Lower lobe of right lung (tissue), 2 donors: ENCODE results near the gene ANO8. TPM values are rescaled to one million over a fixed set of nuclear protein-coding genes. Genes with fewer than 3 reads are reported as not detected.
"Not testable (repeated sequence)": the region's sequence is repeated elsewhere in the genome, so short reads cannot be mapped to it uniquely, and the experiment has no call there.

Experiments
- ATAC-seq, 2 donors: fragments of 200-7000 bp; cut with Tn5 transposase; one replicate each; pipeline ENCODE4 v1.9.1; 2020 to 2022; ENCODE audit warnings: mild to moderate bottlenecking in 2 of 2, moderate library complexity in 2 of 2
- DNase-seq: peaks from one replicate; pipeline ENCODE4 v3.0.0-alpha.2; 2020
- H3K27ac ChIP-seq: fragments of 200-600 bp; one replicate; pipeline ENCODE4 v1.8.0; 2022
- H3K27me3 ChIP-seq: fragments of 200-600 bp; one replicate; pipeline ENCODE4 v1.8.0; 2022; ENCODE audit warnings: low read depth
- H3K36me3 ChIP-seq: fragments of 200-600 bp; one replicate; pipeline ENCODE4 v1.8.0; 2022; ENCODE audit warnings: mild to moderate bottlenecking
- H3K4me1 ChIP-seq: fragments of 200-600 bp; one replicate; pipeline ENCODE4 v1.8.0; 2022
- H3K4me3 ChIP-seq: fragments of 200-600 bp; one replicate; pipeline ENCODE4 v1.8.0; 2022; ENCODE audit warnings: mild to moderate bottlenecking
- H3K9me3 ChIP-seq: fragments of 200-600 bp; one replicate; pipeline ENCODE4 v1.8.0; 2022
- intact Hi-C: fragments of 100-400 bp; cut with DNase I; formaldehyde crosslinking; loops from one replicate; pipeline ENCODE4 v1.11.0; 2022
- total RNA-seq: library from RNA; stranded (reverse); fragmentation: NEBNext Ultra II Directional; extraction: Animal tissue kit (Norgen Biotek cat#: 25700); gene quantifications from one replicate; pipeline ENCODE4 v1.2.1, GENCODE V29; 2021
- TF ChIP-seq, protein P1 (sequence below): fragments of 200-600 bp; IDR thresholded peaks from one replicate; pipeline ENCODE4 v1.8.0; 2022; ENCODE audit warnings: antibody characterized with exemption, mild to moderate bottlenecking
- donor health status: DM: no; HTN: yes; CAD: no; lungs with severe emphysema.

The ANO8 gene
- total RNA-seq, 1 donor from 2014 or later: 16.6 TPM

DNA sequence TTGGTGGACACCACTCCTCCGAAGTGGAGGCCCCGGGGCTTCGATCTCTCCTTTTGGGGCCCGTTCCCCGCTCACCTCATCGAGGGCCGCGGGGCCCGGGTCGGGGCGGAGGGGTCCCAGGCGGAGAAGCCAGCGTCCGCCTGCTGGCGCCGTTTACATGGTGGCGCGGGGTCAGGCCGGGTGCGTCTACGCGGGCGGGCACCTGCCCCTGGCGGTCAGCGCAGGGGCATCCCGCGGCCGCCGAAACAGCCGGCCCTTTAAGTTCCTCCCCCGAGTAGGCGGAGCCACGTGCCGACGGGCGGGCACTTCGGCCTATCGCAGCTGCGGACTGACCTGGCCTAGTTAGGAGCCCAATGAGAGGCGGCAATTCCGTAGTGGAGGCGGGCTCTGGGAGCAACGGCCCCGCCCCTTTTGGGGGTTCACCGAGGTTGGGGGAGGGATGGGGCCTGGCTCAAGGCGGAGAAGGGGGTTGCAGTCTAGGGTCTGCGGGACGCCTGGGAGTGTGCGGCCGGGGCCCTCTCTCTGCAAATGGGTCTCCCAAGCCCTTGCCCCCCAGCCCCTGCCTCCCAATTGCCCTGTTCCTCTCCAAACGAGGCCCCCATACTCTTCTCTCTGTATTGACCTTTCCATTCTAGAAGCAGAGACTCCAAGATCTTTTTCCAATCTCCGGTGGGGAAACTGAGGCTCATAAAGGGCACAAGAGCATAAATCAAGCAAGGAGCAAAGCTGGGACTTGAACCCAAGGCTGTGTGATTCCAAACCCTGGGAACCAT lies 31.3 kb downstream of the ANO8 start, which contains the start of gene ABHD8:
TSS of gene ABHD8 (minus strand) at position 259 of the 773 bp plus-strand sequence. CDS start 1,809 bp downstream, outside the sequence.
- TF ChIP-seq, protein P1, sequence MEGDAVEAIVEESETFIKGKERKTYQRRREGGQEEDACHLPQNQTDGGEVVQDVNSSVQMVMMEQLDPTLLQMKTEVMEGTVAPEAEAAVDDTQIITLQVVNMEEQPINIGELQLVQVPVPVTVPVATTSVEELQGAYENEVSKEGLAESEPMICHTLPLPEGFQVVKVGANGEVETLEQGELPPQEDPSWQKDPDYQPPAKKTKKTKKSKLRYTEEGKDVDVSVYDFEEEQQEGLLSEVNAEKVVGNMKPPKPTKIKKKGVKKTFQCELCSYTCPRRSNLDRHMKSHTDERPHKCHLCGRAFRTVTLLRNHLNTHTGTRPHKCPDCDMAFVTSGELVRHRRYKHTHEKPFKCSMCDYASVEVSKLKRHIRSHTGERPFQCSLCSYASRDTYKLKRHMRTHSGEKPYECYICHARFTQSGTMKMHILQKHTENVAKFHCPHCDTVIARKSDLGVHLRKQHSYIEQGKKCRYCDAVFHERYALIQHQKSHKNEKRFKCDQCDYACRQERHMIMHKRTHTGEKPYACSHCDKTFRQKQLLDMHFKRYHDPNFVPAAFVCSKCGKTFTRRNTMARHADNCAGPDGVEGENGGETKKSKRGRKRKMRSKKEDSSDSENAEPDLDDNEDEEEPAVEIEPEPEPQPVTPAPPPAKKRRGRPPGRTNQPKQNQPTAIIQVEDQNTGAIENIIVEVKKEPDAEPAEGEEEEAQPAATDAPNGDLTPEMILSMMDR: peak; percentile 74
- no peaks in the 10 kb centered on the region for H3K36me3 ChIP-seq
- no peaks in the 10 kb centered on the region for H3K9me3 ChIP-seq
- H3K27ac ChIP-seq: peak within 1 kb of the TSS; percentile 84
- DNase-seq (peak; percentile 95), ATAC-seq (peak; percentile 90 to 91)
- peaks cover 42% of the 10 kb centered on the region for H3K4me1 ChIP-seq
- no peaks in the 10 kb centered on the region for H3K27me3 ChIP-seq
- intact Hi-C loops: no loop called here
- peak within 1 kb of the TSS; percentile 89 for H3K4me3 ChIP-seq

DNA sequence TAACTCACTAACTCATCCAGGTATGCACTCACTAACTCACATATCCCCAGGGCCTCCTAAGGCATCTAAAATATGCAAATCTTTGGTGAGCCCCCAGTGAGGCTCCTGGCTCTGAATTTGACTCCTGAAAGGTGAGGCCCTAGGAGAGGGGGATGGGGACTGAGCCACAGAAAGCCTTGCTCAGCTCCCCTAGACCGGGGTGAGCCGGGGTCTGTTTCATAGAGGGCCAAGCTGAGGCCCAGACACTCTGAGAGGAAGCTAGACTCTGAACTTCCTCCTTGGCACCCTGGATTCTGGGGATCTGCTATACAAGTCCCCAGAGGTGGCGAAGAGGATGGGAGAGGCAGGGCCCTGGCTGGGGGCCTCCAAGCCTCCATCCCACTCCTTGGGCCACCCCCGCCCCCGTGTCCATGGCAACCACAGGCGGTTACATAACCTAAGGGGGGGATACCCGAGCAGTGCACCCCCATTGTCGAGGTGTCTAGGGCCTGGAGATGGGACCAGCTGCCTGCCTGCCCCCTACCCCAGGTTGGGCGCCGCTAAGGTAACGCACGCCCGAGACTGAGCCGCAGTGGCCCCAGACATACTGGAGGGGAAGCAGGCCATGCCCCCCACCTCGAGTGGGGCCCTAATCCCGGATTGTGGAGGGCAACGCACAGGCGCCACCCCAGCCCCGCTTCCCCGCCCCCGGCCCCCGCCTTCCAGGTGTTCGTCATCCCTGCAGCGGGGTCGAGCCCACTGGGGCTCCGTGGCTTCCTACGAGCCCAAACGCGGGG lies 32.1 kb downstream of the ANO8 start:
- H3K4me3 ChIP-seq: peak overlapping the region; percentile 89
- peaks cover 42% of the 10 kb centered on the region for H3K4me1 ChIP-seq
- H3K9me3 ChIP-seq: no peaks in the 10 kb centered on the region
- H3K27ac ChIP-seq: peak overlapping the region; percentile 84
- peaks cover 4% of the 10 kb centered on the region for H3K36me3 ChIP-seq
- DNase-seq: peak; percentile 66
- TF ChIP-seq, protein P1: no peak
- no peaks in the 10 kb centered on the region for H3K27me3 ChIP-seq
- intact Hi-C loops: no loop called here
- peak in 1 of 2 donors; percentile 1 for ATAC-seq

GRCh38 chr19:17300992-17301619 lies 33.5 kb downstream of the ANO8 start:
- H3K27ac ChIP-seq: no peak overlapping the region
- ATAC-seq (no peak), DNase-seq (peak; percentile 54)
- no peaks in the 10 kb centered on the region for H3K9me3 ChIP-seq
- intact Hi-C loops: no loop called here
- H3K27me3 ChIP-seq: no peaks in the 10 kb centered on the region
- H3K4me1 ChIP-seq: peaks cover 31% of the 10 kb centered on the region
- peaks cover 8% of the 10 kb centered on the region for H3K36me3 ChIP-seq
- H3K4me3 ChIP-seq: no peak overlapping the region
- TF ChIP-seq, protein P1: no peak

DNA sequence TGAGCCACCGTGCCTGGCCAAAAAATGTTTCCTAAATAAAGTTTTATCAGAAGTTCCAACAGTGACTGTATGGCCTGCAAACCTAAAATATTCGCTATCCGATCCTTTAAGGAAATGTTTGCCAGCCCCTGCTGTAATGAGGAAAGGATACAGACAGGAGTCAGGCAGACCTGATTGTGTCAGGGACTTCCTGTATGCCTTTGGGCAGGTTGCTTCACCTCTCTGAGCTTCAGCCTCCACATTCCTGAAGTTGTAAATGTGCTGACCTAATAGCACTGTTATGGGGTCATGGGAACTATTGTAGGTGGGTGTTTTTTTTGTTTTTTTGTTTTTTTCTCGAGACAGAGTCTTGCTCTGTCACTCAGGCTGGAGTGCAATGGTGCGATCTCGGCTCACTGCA lies 37.7 kb downstream of the ANO8 start:
- H3K9me3 ChIP-seq: no peaks in the 10 kb centered on the region
- no peak overlapping the region for H3K27ac ChIP-seq
- H3K27me3 ChIP-seq: no peaks in the 10 kb centered on the region
- no peak overlapping the region for H3K4me3 ChIP-seq
- H3K4me1 ChIP-seq: peaks cover 11% of the 10 kb centered on the region
- DNase-seq (no peak), ATAC-seq (no peak)
- peaks cover 8% of the 10 kb centered on the region for H3K36me3 ChIP-seq
- intact Hi-C loops: no loop called here
- TF ChIP-seq, protein P1: no peak

- DNase-seq (no peak), ATAC-seq (no peak)
- intact Hi-C loops: no loop called here
- Histone ChIP-seq H3K9me3 (no peaks in the 10 kb centered on the region), H3K27me3 (no peaks in the 10 kb centered on the region), H3K4me1 (peaks cover 12% of the 10 kb centered on the region), H3K36me3 (peaks cover 8% of the 10 kb centered on the region), H3K27ac (no peak overlapping the region), H3K4me3 (no peak overlapping the region)
- TF ChIP-seq, protein P1: no peak
Measured at GRCh38 chr19:17296273-17296672, 38.4 kb downstream of the ANO8 start.

- H3K27me3 ChIP-seq, intact Hi-C loops, H3K4me3 ChIP-seq, DNase-seq, H3K36me3 ChIP-seq, H3K9me3 ChIP-seq, H3K27ac ChIP-seq, ATAC-seq: not testable (repeated sequence)
- peaks cover 12% of the 10 kb centered on the region for H3K4me1 ChIP-seq
Measured at GRCh38 chr19:17295551-17295950, 39.1 kb downstream of the ANO8 start.
